Trophoblast cell (in vitro differentiated cells and primary cell): Measurements from ENCODE around the gene CPEB2.

Experiments used
- DNase-seq, 2 donors: peaks; one replicate each; pipeline ENCODE4 v3.0.0-alpha.2; 2016
- H2AFZ ChIP-seq: 2 replicates; pipeline ENCODE4 v1.6.1; 2013; ENCODE audit warnings: low read length, moderate library complexity, mild to moderate bottlenecking; ENCODE audit not compliant: insufficient read depth, poor library complexity
- H2AK5ac ChIP-seq: 2 replicates; pipeline ENCODE4 v1.6.1; 2013; ENCODE audit warnings: mild to moderate bottlenecking, low read length
- H2BK120ac ChIP-seq: 2 replicates; pipeline ENCODE4 v1.6.1; 2013; ENCODE audit warnings: low read length, mild to moderate bottlenecking, moderate library complexity; ENCODE audit not compliant: insufficient read depth, poor library complexity
- H2BK12ac ChIP-seq: 2 replicates; pipeline ENCODE4 v1.6.1; 2013; ENCODE audit warnings: mild to moderate bottlenecking, low read length, moderate library complexity
- H2BK5ac ChIP-seq: 2 replicates; pipeline ENCODE4 v1.6.1; 2013; ENCODE audit warnings: low read length, low read depth, moderate library complexity, mild to moderate bottlenecking; ENCODE audit not compliant: poor library complexity
- H3K14ac ChIP-seq: 2 replicates; pipeline ENCODE4 v1.6.1; 2013; ENCODE audit warnings: mild to moderate bottlenecking, low read length
- H3K18ac ChIP-seq: 2 replicates; pipeline ENCODE4 v1.6.1; 2013; ENCODE audit warnings: mild to moderate bottlenecking, low read length
- H3K23ac ChIP-seq: 2 replicates; pipeline ENCODE4 v1.6.1; 2013; ENCODE audit warnings: low read length
- H3K27ac ChIP-seq: 2 replicates; pipeline ENCODE4 v1.5.1; 2013; ENCODE audit warnings: low read depth, mild to moderate bottlenecking, inconsistent platforms, low read length, moderate library complexity
- H3K27me3 ChIP-seq: 2 replicates; pipeline ENCODE4 v1.6.1; 2013; ENCODE audit warnings: inconsistent platforms, mild to moderate bottlenecking, low read length, moderate library complexity; ENCODE audit not compliant: insufficient read depth
- H3K36me3 ChIP-seq, 2 experiments: 1 replicate in 1 of 2; 2 replicates in 1 of 2; pipeline ENCODE4 v1.6.1; 2013; ENCODE audit warnings: low read length in 2 of 2, mild to moderate bottlenecking in 2 of 2, moderate library complexity in 1 of 2; ENCODE audit not compliant: insufficient read depth in 2 of 2, control insufficient read depth in 1 of 2
- H3K4ac ChIP-seq: 2 replicates; pipeline ENCODE4 v1.6.1; 2013; ENCODE audit warnings: low read depth, mild to moderate bottlenecking, low read length, moderate library complexity
- H3K4me1 ChIP-seq, 2 experiments: 1 replicate in 1 of 2; 2 replicates in 1 of 2; pipeline ENCODE4 v1.6.1; 2013; ENCODE audit warnings: low read length in 2 of 2, mild to moderate bottlenecking in 2 of 2, moderate library complexity in 1 of 2; ENCODE audit not compliant: insufficient read depth in 2 of 2, control insufficient read depth in 1 of 2
- H3K4me2 ChIP-seq: 2 replicates; pipeline ENCODE4 v1.6.1; 2013; ENCODE audit warnings: inconsistent platforms, mild to moderate bottlenecking, low read length, moderate library complexity
- H3K4me3 ChIP-seq: 2 replicates; pipeline ENCODE4 v1.5.1; 2013; ENCODE audit warnings: mild to moderate bottlenecking, low read depth, low read length, inconsistent platforms
- H3K79me1 ChIP-seq: one replicate; pipeline ENCODE4 v1.6.1; 2013; ENCODE audit warnings: low read length
- H3K79me2 ChIP-seq: 2 replicates; pipeline ENCODE4 v1.6.1; 2013; ENCODE audit warnings: low read length, mild to moderate bottlenecking; ENCODE audit not compliant: control insufficient read depth, insufficient read depth, poor library complexity
- H3K9ac ChIP-seq: 2 replicates; pipeline ENCODE4 v1.6.1; 2013; ENCODE audit warnings: mild to moderate bottlenecking, low read length
- H3K9me3 ChIP-seq: 2 replicates; pipeline ENCODE4 v1.6.1; 2013; ENCODE audit warnings: low read depth, mild to moderate bottlenecking, control low read depth, inconsistent platforms, low read length; ENCODE audit not compliant: insufficient read depth
- H4K12ac ChIP-seq: 2 replicates; pipeline ENCODE4 v1.6.1; 2013; ENCODE audit warnings: low read depth, mild to moderate bottlenecking, low read length, moderate library complexity
- H4K8ac ChIP-seq: 2 replicates; pipeline ENCODE4 v1.6.1; 2013; ENCODE audit warnings: low read depth, mild to moderate bottlenecking, low read length, moderate library complexity
- H4K91ac ChIP-seq: one replicate; pipeline ENCODE4 v1.6.1; 2013; ENCODE audit warnings: low read depth, mild to moderate bottlenecking, low read length, moderate library complexity
- WGBS: extraction: QIAGEN DNeasy Blood & Tissue Kit; methylation state at CpG from one replicate; pipeline ENCODE4 v1.1.7; 2013; ENCODE audit warnings: missing lambda C conversion rate; ENCODE audit not compliant: insufficient read length, insufficient coverage; ENCODE audit errors: extremely low coverage; 5-methylcytosine and 5-hydroxymethylcytosine counted together

CPEB2 gene

DNA sequence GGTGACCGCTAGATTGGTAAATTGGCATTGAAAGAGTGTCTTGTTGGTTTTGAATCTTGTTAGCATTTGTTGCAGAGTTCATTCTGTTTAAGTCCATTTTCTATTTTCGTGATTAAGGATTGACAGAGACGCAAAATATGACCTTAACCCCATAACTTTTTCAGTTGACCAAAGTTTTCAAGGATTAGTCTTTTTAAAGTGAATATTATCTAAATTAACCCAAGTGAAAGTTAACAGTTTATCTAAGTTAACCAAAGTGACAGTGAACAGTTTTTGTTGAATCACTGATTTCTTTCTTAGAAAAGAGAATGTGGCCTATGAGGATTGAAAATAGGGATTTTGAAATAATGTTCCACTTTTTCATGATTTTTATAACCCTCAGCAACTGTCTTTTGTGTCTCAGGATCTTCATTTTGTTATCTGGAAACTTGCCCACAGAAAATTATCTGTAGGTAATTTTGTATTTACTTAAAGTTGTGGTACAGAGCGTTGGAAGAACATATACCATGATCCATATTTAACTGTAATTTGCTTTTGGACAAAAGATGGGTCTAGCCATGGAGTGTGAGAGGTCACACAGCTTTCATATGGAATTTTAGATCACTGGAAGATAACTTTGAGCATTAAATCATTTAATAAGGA is 3.3 kb downstream of the CPEB2 start:
- H3K36me3 ChIP-seq = peaks cover 0 to 1% of the 10 kb centered on the region in 2 experiments
- no peak overlapping the region for H3K23ac ChIP-seq
- H2BK5ac ChIP-seq = no peak overlapping the region
- no peak overlapping the region for H2BK120ac ChIP-seq
- H3K4me3 ChIP-seq = no peak overlapping the region
- H3K79me1 ChIP-seq = peaks cover 34% of the 10 kb centered on the region
- no peaks in the 10 kb centered on the region for H3K9me3 ChIP-seq
- H3K27ac ChIP-seq = no peak overlapping the region
- peaks cover 16% of the 10 kb centered on the region for H3K79me2 ChIP-seq
- H3K4ac ChIP-seq = no peak overlapping the region
- H2AK5ac ChIP-seq = no peak overlapping the region
- no peak overlapping the region for H2AFZ ChIP-seq
- no peak overlapping the region for H4K8ac ChIP-seq
- no peaks in the 10 kb centered on the region for H3K27me3 ChIP-seq
- DNase-seq = no peak
- H3K4me1 ChIP-seq = no peaks in the 10 kb centered on the region
- H3K14ac ChIP-seq = no peak overlapping the region
- no peak overlapping the region for H4K12ac ChIP-seq
- no peak overlapping the region for H3K9ac ChIP-seq
- no peak overlapping the region for H2BK12ac ChIP-seq
- peak overlapping the region; percentile 99 for H3K4me2 ChIP-seq
- H4K91ac ChIP-seq = no peak overlapping the region
- no CpG with 5 or more reads among the region's 4 CpGs for WGBS
- no peak overlapping the region for H3K18ac ChIP-seq

DNA sequence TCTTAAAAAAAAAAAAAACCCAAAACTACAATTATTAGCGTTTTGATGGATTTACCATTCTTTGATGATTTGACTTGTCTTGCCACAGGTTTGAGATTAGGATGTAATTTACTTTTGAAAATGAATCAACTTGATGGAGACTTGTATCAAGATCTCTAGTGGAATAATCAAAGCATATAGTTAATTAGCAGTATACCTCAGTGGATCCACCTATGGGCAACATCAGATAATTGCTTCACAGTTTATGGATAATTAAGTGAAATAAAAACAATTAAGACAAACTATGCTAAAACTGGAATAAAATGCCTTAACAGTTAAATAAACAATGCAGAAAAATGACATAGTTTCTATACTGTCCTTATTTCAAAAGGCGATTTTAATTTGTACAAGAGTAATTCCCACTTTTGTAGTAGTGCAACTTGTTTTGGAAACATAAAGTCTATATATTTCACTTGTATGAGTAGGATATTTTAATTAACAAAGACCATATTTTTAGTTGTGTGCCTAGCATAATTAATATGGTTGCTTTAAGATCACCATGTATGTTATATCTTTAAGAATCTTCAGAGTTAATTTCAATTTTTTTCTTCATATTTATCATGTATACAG is 4.2 kb downstream of the CPEB2 start:
- Histone ChIP-seq H3K9ac (no peak overlapping the region), H3K23ac (no peak overlapping the region), H3K79me2 (peaks cover 16% of the 10 kb centered on the region), H3K36me3 (peaks cover 0 to 1% of the 10 kb centered on the region in 2 experiments), H3K9me3 (no peaks in the 10 kb centered on the region), H3K27ac (no peak overlapping the region), H3K4me1 (no peaks in the 10 kb centered on the region), H4K12ac (no peak overlapping the region), H2AK5ac (no peak overlapping the region), H3K4ac (no peak overlapping the region), H3K4me3 (no peak overlapping the region), H3K27me3 (no peaks in the 10 kb centered on the region), H2AFZ (no peak overlapping the region), H2BK12ac (no peak overlapping the region), H3K79me1 (peaks cover 30% of the 10 kb centered on the region), H4K91ac (no peak overlapping the region), H4K8ac (no peak overlapping the region), H3K18ac (no peak overlapping the region), H3K14ac (no peak overlapping the region), H2BK5ac (no peak overlapping the region), H2BK120ac (no peak overlapping the region), H3K4me2 (no peak overlapping the region)
- DNase-seq = no peak
- no CpG with 5 or more reads among the region's 2 CpGs for WGBS

DNA sequence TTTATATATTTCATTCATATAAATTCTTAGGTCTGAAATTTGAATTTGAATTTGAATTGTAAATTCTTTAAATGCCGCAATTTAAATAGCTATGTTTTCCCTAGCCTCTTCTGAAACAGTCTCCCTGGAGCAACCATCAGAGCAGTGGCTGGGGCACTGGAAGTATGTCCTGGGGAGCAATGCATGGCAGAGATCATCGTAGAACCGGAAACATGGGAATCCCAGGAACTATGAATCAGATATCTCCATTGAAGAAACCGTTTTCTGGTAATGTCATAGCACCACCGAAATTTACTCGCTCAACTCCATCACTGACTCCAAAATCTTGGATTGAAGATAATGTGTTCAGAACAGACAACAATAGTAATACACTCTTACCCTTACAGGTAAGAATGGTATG is 4.9 kb downstream of the CPEB2 start:
- no peak overlapping the region for H3K18ac ChIP-seq
- peak in 1 of 2 donors; percentile 13 for DNase-seq
- no peak overlapping the region for H3K23ac ChIP-seq
- H3K9ac ChIP-seq = no peak overlapping the region
- no peak overlapping the region for H3K4me3 ChIP-seq
- no peak overlapping the region for H4K91ac ChIP-seq
- H2AK5ac ChIP-seq = no peak overlapping the region
- no peak overlapping the region for H3K14ac ChIP-seq
- H4K8ac ChIP-seq = no peak overlapping the region
- H2BK120ac ChIP-seq = no peak overlapping the region
- no peak overlapping the region for H4K12ac ChIP-seq
- no CpG with 5 or more reads among the region's 6 CpGs for WGBS
- peaks cover 16% of the 10 kb centered on the region for H3K79me2 ChIP-seq
- H2BK5ac ChIP-seq = no peak overlapping the region
- H2AFZ ChIP-seq = no peak overlapping the region
- H3K4me2 ChIP-seq = no peak overlapping the region
- H3K36me3 ChIP-seq = peaks cover 0 to 1% of the 10 kb centered on the region in 2 experiments
- H3K9me3 ChIP-seq = no peaks in the 10 kb centered on the region
- H2BK12ac ChIP-seq = no peak overlapping the region
- H3K79me1 ChIP-seq = peaks cover 25% of the 10 kb centered on the region
- H3K27ac ChIP-seq = no peak overlapping the region
- no peak overlapping the region for H3K4ac ChIP-seq
- H3K4me1 ChIP-seq = no peaks in the 10 kb centered on the region
- H3K27me3 ChIP-seq = no peaks in the 10 kb centered on the region

DNA sequence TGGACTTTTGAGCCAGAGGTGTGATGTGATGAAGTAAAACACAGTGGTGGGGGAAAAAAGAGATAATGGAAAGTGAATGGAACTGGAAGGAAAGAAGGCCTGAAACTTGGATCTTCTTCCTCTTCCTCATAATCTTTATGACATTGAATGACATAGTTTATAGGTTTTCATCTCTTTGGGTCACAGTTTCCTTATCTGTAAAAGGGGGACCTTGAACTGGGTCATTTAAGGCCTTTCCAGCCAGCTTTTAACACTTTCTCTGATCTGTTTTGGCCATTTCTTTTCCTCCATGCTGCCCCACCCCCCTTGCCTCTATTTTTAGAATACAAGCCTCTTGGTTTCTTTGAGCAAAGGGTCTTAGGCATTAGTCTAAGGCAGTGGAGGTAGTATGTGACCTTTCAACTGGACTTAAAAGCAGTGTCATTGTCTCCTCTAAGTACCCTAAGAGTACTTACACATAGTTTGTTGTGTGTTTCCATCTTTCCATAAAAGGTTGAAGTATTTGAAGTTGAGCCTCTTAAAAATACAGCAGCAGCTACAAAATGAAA is 7.8 kb downstream of the CPEB2 start:
- no peak overlapping the region for H4K91ac ChIP-seq
- no peak overlapping the region for H3K9ac ChIP-seq
- H3K18ac ChIP-seq = no peak overlapping the region
- H3K79me2 ChIP-seq = no peaks in the 10 kb centered on the region
- no peak overlapping the region for H2AK5ac ChIP-seq
- no peak overlapping the region for H4K12ac ChIP-seq
- H3K4me2 ChIP-seq = no peak overlapping the region
- H3K27me3 ChIP-seq = no peaks in the 10 kb centered on the region
- H4K8ac ChIP-seq = no peak overlapping the region
- H2BK5ac ChIP-seq = no peak overlapping the region
- no peak overlapping the region for H3K4ac ChIP-seq
- H3K23ac ChIP-seq = no peak overlapping the region
- no peak overlapping the region for H3K27ac ChIP-seq
- H2AFZ ChIP-seq = no peak overlapping the region
- H3K4me3 ChIP-seq = no peak overlapping the region
- DNase-seq = no peak
- no peaks in the 10 kb centered on the region for H3K9me3 ChIP-seq
- H3K79me1 ChIP-seq = no peaks in the 10 kb centered on the region
- H2BK12ac ChIP-seq = no peak overlapping the region
- H2BK120ac ChIP-seq = no peak overlapping the region
- peaks cover 0 to 1% of the 10 kb centered on the region in 2 experiments for H3K36me3 ChIP-seq
- no peaks in the 10 kb centered on the region for H3K4me1 ChIP-seq
- no peak overlapping the region for H3K14ac ChIP-seq
